Breast epithelium (tissue), 4 donors: ENCODE results near the gene FMR1. TPM values are rescaled to one million over a fixed set of nuclear protein-coding genes. Genes with fewer than 3 reads are reported as not detected.

Source experiments
- DNase-seq, 2 donors: peaks; one replicate each; pipeline ENCODE4 v3.0.0-alpha.2; 2019; ENCODE audit warnings: low spot score in 2 of 2
- H3K27ac ChIP-seq, 2 donors: fragments of 200-600 bp; sonication (generic) in 1 of 2; one replicate each; pipeline ENCODE4 v1.5.1; 2016 to 2019; ENCODE audit warnings: mild to moderate bottlenecking in 1 of 2
- H3K27me3 ChIP-seq, 2 donors: fragments of 200-600 bp; sonication (generic) in 1 of 2; one replicate each; pipeline versions ENCODE4 v1.5.1 to v1.6.0; 2017 to 2019; ENCODE audit warnings: control low read depth in 1 of 2, mild to moderate bottlenecking in 1 of 2
- H3K36me3 ChIP-seq: fragments of 200-600 bp; one replicate; pipeline ENCODE4 v1.5.1; 2019
- H3K4me1 ChIP-seq, 2 donors: fragments of 200-600 bp; sonication (generic); one replicate each; pipeline ENCODE4 v1.5.1; 2016 to 2019; ENCODE audit warnings: control low read depth in 1 of 2
- H3K4me3 ChIP-seq, 3 donors: fragments of 200-600 bp; sonication (generic); 1 replicate in 2 of 3; 2 replicates in 1 of 3; pipeline ENCODE4 v1.5.1; 2016 to 2019; ENCODE audit warnings: mild to moderate bottlenecking in 3 of 3, moderate library complexity in 2 of 3
- H3K9me3 ChIP-seq, 2 donors: fragments of 200-600 bp; sonication (generic) in 1 of 2; one replicate each; pipeline ENCODE4 v1.5.1; 2016 to 2019; ENCODE audit warnings: control low read depth in 1 of 2
- CTCF ChIP-seq, 3 donors: fragments of 450-650 bp; IDR thresholded peaks; one replicate each; pipeline ENCODE4 v1.5.1; 2016 to 2017; ENCODE audit warnings: antibody characterized with exemption in 3 of 3, mild to moderate bottlenecking in 3 of 3, moderate library complexity in 3 of 3
- POLR2A ChIP-seq: fragments of 450-650 bp; IDR thresholded peaks from one replicate; pipeline ENCODE4 v1.6.1; 2016; ENCODE audit warnings: antibody characterized with exemption, mild to moderate bottlenecking, moderate library complexity
- POLR2AphosphoS5 ChIP-seq, 3 donors: sonication (generic); formaldehyde crosslinking; IDR thresholded peaks; one replicate each; pipeline ENCODE4 v1.6.1; 2017; ENCODE audit warnings: antibody characterized with exemption in 3 of 3
- intact Hi-C: fragments of 100-400 bp; cut with DNase I; formaldehyde crosslinking; loops from one replicate; pipeline ENCODE4 v1.15.1; 2023; ENCODE audit warnings: low total_unique reads
- total RNA-seq, 3 donors: library from RNA; depleted of rRNA; stranded (reverse); fragments of >200 nt; gene quantifications; one replicate each; pipeline ENCODE4 v1.1.0, GENCODE V29; 2016

The FMR1 gene
- total RNA-seq, 3 donors from 2014 or later: 38.7 to 52.4 (median 40.0) TPM

GRCh38 chrX:147897117-147897516 is 14.6 kb upstream of the FMR1 start:
- intact Hi-C loops: no loop called here
- no peak overlapping the region for H3K4me3 ChIP-seq
- no peaks in the 10 kb centered on the region for H3K36me3 ChIP-seq
- no peaks in the 10 kb centered on the region for H3K4me1 ChIP-seq
- no peak for DNase-seq
- H3K27ac ChIP-seq: no peak overlapping the region
- H3K27me3 ChIP-seq: no peaks in the 10 kb centered on the region
- no peak for TF ChIP-seq POLR2AphosphoS5 (IDR thresholded peaks at IDR 0.05)
- no peak for TF ChIP-seq POLR2A
- no peak for TF ChIP-seq CTCF (IDR thresholded peaks at IDR 0.05)
- peaks cover 0 to 4% of the 10 kb centered on the region in 2 donors for H3K9me3 ChIP-seq

- H3K27me3 ChIP-seq: no peaks in the 10 kb centered on the region
- no peak overlapping the region for H3K27ac ChIP-seq
- H3K9me3 ChIP-seq: peaks cover 0 to 4% of the 10 kb centered on the region in 2 donors
- H3K4me3 ChIP-seq: no peak overlapping the region
- TF ChIP-seq CTCF (IDR thresholded peaks at IDR 0.05) (no peak), POLR2AphosphoS5 (IDR thresholded peaks at IDR 0.05) (no peak), POLR2A (no peak)
- H3K4me1 ChIP-seq: no peaks in the 10 kb centered on the region
- H3K36me3 ChIP-seq: no peaks in the 10 kb centered on the region
- intact Hi-C loops: no loop called here
- no peak for DNase-seq
Measured at GRCh38 chrX:147898951-147899350, 12.8 kb upstream of the FMR1 start.

GRCh38 chrX:147899379-147900114 is 12.2 kb upstream of the FMR1 start:
- H3K9me3 ChIP-seq: peaks cover 0 to 4% of the 10 kb centered on the region in 2 donors
- H3K4me1 ChIP-seq: no peaks in the 10 kb centered on the region
- no peak for DNase-seq
- H3K4me3 ChIP-seq: no peak overlapping the region
- TF ChIP-seq POLR2A (no peak), CTCF (IDR thresholded peaks at IDR 0.05) (no peak), POLR2AphosphoS5 (IDR thresholded peaks at IDR 0.05) (no peak)
- H3K27me3 ChIP-seq: no peaks in the 10 kb centered on the region
- no peak overlapping the region for H3K27ac ChIP-seq
- no peaks in the 10 kb centered on the region for H3K36me3 ChIP-seq
- intact Hi-C loops: no loop called here

GRCh38 chrX:147900349-147900748 is 11.4 kb upstream of the FMR1 start:
- H3K27me3 ChIP-seq: no peaks in the 10 kb centered on the region
- TF ChIP-seq POLR2A: no peak
- no peak for TF ChIP-seq POLR2AphosphoS5 (IDR thresholded peaks at IDR 0.05)
- no peak for TF ChIP-seq CTCF (IDR thresholded peaks at IDR 0.05)
- no peak overlapping the region for H3K27ac ChIP-seq
- no peak for DNase-seq
- intact Hi-C loops: no loop called here
- H3K36me3 ChIP-seq: no peaks in the 10 kb centered on the region
- no peak overlapping the region for H3K4me3 ChIP-seq
- H3K4me1 ChIP-seq: no peaks in the 10 kb centered on the region
- peaks cover 0 to 4% of the 10 kb centered on the region in 2 donors for H3K9me3 ChIP-seq

GRCh38 chrX:147901461-147902126 is 10.1 kb upstream of the FMR1 start:
- TF ChIP-seq CTCF (IDR thresholded peaks at IDR 0.05) (no peak), POLR2A (no peak), POLR2AphosphoS5 (IDR thresholded peaks at IDR 0.05) (no peak)
- no peak for DNase-seq
- intact Hi-C loops: no loop called here
- no peaks in the 10 kb centered on the region for H3K36me3 ChIP-seq
- no peaks in the 10 kb centered on the region for H3K27me3 ChIP-seq
- no peaks in the 10 kb centered on the region for H3K4me1 ChIP-seq
- H3K27ac ChIP-seq: no peak overlapping the region
- H3K4me3 ChIP-seq: no peak overlapping the region
- H3K9me3 ChIP-seq: peaks cover 0 to 4% of the 10 kb centered on the region in 2 donors
